Cerebellar cortex (tissue), 1 donor: ENCODE measurements around the gene ETNK2.
A peak's percentile ranks its signal among the peaks of the same experiment; 100 is the strongest.

Experiments used
- DNase-seq: peaks from one replicate; pipeline ENCODE4 v3.0.0-alpha.2; 2015; ENCODE audit warnings: low spot score

ETNK2 gene, protein sequence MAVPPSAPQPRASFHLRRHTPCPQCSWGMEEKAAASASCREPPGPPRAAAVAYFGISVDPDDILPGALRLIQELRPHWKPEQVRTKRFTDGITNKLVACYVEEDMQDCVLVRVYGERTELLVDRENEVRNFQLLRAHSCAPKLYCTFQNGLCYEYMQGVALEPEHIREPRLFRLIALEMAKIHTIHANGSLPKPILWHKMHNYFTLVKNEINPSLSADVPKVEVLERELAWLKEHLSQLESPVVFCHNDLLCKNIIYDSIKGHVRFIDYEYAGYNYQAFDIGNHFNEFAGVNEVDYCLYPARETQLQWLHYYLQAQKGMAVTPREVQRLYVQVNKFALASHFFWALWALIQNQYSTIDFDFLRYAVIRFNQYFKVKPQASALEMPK

DNA sequence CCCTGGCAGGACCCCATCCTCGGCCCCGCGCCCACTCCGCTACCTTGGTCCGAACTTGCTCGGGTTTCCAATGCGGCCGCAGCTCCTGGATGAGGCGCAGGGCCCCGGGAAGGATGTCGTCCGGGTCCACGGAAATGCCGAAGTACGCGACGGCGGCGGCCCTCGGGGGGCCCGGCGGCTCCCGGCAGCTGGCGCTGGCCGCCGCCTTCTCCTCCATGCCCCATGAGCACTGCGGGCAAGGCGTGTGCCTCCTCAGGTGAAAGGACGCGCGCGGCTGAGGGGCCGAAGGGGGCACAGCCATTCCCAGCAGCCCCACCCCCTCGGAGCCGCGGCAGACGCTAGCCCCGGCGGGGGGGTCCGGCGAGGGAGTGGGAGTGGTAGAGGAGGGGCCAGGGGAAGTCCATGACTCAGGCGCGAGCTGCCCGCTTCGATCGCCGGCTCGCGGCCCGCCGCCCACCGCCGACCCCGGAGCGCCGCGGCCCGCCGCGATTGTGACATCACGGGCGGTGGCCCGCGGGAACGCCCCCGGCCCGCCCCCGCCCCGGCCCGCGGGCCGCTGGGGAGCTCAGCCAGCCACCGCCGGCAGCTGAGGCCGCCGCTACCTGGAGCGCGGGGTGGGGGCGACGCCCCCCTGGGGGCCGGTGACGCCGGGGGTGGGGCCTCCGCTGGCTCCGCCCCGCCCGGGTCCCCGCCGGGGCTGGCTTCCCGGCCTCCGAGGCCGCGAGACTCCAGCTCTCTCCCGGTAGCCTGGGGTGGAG lies at the start of gene ETNK2:
TSS of gene ETNK2 (minus strand) at position 493 of the 758 bp plus-strand sequence. CDS start at position 301, 192 bp downstream.
- no peak for DNase-seq

DNA sequence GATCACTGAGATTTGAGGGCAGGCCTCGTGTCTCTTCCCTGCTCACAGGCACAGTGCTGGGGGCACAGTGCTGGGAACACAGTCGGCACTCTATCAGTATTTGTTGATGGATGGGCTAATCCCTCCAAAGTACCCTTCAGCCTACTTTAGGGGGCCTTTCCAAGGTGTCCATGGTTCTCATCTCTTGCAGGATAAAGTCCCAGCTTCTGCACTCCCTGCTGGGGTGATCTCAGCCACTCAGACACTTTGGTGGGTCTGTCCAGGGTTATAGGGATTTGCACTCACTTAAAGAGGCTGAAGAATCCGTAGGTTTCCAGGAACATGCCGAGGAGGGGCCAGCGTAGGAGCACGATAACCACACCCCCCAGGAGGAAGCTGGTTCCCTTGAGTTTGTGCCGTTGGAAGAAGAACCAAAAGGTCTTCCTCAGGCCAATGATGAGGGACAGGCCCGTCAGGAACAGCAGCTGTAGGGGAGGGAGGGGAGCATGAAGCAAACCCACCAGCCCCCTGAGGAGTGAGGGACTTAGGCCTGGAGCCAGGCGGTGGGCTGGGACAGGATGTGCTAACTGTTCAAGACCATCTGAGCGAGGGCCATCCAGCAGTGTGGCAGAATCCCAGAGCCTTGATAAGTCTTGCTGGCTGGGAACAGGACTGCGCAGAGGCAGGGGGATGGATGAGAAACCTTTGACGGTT lies 49.6 kb upstream of the ETNK2 start:
- no peak for DNase-seq

DNA sequence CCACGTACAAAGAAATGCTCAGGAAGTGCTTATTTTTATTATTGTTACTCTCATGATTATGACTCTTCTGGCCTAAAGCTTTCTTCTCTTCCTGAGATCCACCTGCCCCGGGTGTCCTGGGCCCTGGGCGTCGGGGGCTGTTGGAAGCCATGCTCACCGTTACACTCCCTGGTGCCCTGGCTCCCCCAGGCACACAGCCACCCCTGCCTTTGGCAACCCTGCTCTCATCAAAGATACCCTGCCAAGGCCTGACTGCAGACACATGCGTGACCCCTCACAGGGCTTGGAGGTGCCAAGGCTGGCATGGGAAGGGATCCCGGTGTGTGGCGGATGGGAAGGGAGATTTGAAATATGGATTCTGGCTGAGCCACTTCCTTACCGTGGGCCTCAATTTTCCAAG lies 47.7 kb upstream of the ETNK2 start:
- no peak for DNase-seq

DNA sequence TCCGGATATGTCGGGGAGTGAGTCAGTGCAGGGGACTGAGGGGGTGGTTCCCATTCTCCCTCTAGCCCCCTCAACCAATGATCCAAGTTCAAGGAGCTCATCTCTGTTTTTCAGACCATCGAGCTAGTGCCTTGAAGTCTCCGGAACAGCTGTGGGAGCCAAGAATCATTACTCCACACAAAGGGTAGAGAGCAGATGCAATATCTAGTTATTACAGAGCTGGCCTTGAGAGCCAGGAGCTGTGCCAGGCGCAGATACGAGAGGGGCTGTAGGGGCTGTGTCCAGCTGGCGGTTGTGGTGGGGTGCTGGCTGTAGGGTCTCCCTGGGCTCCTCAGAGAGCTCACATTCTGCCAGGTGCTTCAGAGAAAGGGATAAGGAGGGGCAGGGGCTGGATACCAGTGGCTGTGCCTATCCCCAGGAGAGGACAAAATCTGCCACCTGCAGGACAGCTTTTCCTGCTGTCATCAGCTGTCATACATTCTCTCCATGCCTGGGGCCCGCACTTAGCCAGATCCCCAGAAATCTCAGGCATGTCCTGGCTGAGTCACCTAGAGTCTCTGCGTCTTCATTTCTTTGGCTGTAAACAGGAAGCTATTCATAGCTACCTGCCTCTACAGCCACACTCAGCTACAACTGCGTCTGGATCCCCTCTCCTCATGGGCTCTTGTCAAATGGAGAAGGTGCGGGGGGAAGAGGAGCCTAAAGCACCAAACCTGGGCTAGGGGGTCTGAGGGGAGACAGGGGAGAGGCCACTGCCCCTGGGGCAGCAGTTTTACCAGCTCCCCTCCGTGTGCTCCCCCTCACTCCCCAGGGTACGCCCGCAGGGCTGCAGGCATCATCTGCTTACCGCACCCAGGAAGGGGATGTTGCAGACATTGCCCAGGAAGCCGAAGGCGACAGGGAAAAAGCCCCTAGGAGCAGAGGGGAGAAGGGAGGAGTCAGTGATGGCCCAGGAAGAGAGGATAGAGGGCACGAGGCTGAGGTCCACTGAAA lies 46.8 kb upstream of the ETNK2 start:
- DNase-seq = no peak

DNA sequence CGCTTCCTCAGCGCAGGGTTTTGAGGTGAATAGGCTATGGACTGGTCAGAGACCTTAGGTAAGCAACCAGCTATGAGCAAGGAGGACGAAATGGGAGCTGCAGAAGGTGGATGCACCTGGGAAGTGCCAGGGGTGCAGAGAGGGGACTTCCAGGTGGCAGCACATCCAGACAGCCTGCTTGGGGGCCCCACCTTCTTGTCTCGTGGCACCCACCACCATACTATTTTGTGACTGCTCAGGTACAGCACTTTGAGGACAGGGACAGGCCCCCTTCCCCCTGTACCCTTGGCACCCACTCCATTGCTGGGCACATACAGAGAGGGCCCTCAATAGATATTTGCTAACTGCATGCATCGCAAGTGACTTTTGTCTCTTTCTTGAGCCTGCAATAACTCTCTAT lies 45.2 kb upstream of the ETNK2 start:
- DNase-seq = no peak

- DNase-seq = no peak
These were observed 44.4 kb upstream of the ETNK2 start, which contains the start of gene KISS1 for GRCh38 chr1:204196068-204196795. TSS of gene KISS1 (minus strand) at chr1:204196491. CDS start at chr1:204192876, 3,615 bp downstream.

DNA sequence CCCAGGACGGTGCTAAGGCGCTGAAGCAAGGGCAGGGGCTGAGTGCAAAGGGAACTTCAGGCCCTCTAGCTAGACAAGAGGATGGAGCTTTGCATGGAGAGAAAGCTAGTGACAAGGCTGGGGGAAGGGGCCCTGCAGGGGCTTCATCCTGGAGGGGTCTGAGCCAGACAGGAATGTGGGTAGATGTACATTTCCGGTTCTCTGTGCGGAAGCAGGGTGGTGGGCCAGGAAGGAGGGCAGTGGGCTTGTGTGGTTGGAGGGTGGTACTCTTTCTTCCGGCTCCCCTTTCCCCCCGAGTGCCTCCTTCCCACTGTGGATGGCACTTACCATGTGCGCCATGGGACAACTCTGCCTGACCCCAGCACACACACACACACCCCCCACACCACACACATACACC lies 42.9 kb upstream of the ETNK2 start:
- DNase-seq = no peak

- DNase-seq = no peak
These were observed 42.2 kb upstream of the ETNK2 start for GRCh38 chr1:204194080-204194479.

DNA sequence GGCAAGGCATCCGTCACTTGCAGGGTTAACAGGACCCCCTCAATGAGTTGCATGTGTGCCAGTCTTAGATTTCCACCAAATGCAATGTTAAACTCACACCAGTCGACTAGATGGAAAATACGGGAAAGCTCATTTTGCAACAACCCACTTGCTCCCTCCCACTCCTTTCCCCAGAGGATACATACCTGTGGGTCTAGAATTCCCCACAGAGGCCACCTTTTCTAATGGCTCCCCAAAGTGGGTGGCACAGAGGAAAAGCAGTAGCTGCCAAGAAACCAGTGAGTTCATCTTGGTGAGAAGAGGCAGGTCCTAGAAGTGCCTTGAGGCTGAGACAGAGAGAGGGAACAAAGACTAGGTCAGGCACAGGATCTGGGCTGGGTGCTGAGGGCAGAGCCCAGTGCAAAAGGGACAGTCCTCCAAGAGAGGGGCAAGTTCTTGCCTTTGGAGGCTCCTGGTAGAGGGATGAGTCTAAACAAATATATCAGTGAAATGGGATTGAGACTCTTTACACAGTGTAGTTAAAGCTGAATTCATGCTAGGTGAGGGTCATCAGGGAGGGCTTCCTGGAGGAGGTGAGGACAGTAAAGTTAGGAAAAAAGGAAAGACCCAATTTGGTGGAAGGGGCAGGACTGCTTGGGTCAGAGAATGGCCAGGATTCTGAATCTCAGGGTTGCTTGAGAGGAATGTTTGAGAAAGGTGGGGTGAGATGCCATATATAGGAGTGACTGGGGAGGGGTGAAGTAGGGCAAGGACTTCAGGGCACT lies 40.9 kb upstream of the ETNK2 start:
- DNase-seq = no peak

DNA sequence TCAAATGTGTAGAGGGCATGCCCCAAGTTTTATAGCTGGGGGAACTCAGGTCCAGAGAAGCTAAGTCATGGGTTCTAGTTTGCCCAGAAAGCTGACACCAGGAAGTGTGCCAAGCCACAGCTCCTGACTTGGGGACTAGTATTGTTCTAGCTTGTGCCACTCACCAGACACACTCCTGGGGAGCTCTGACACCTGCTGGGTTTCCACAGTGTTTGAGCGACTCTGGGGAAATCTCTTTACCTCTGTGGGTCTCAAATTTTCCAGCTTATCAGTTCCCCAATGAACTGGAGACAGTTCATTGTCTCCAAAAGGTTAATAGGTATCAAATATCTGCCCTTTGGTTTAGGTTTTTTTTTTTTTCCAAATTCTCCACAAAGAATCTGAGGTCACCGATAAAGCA lies 40.2 kb upstream of the ETNK2 start:
- DNase-seq = no peak

DNA sequence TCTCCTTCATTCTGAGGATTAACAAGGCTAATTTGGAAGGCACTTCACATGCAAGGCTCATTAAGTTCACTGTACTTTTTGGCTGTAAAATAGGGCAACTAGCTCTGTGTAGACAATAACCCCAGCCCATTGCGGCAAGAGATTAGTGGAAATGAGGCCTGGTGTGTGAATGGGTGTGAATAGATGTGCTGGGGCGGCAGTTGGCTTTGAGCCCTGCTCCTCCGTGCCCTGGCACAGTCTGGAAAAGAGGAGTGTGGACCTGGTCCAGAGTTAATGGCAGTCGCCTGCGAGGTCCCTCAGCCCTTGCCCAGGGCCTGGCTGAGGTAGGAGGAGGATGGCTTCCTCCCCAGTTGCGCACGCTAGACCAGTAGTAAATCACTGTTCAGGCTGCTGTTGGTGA lies 39.6 kb upstream of the ETNK2 start:
- peak; percentile 21 for DNase-seq

DNA sequence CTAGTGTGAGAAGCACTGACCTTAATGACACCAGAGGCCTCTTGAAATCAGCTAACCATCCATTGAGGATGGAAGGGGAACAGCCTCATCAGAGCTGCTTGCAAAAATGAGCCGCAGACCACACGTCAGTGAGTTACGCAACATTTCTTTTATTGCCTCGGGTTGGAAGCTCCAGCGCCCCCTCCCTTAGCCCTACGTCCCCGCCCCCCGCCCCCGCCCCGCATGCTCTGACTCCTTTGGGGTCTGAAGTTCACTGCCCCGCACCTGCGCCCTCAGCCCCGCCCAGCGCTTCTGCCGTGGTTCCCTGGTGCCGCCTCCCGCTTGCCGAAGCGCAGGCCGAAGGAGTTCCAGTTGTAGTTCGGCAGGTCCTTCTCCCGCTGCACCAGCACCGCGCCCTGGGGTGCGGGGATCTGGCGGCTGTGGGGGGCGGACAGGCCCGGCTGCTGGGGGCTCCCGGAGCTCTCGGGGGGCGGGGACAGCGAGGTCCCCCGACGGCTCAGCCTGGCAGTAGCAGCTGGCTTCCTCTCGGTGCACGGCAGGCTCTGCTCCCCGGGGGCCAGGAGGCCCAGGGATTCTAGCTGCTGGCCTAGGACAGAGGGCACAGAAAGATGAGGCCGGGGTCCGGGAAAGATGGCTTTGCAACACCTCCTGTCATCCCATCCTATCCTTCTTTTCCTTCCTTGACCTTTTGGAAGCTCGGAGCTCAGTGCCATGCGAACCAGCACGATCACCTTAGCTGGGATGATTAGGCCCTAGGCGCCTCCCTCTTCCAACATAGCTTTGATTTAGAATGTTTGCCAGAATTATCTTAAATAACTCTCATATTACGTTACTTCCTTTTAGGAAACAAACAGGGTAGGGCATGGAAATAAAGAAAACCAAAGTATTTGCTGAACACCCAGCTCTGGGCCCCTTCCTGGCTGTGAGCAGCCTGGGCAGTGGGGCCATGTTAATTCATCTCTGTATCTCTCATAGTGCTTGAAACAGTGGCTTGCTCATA lies 38.7 kb upstream of the ETNK2 start:
- DNase-seq = no peak

DNA sequence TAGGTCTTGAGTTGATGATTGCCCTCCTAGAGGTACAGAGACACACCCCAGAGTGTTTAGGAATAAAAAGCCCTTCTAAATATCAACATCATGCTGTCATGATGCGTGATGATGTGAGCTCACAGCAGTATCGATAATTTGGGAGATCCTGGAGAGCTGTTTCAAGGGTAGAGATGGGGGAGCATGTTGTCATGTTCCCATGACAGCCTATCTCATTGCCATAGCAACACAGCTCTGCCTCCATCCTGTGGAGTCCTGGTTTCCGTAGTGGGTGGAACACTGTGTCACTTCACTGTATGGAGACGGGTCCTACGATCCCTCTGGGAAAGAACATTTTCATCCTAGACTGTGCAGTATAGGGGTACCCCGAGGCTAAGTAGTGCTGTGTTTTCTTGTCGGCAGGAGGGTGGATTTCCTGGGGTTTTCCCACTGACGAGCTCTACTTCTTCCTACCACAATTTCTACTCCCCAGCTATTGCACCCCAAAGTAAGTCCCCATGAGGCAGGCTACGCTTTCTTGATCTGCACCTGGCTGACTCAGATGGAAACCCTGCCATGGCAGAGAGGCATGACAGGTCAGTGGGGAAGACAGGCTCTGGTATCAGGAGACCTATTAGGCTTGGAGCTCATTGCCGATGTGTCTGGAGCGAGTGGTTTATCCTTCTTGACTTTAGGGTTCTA lies 37.3 kb upstream of the ETNK2 start:
- no peak for DNase-seq

DNA sequence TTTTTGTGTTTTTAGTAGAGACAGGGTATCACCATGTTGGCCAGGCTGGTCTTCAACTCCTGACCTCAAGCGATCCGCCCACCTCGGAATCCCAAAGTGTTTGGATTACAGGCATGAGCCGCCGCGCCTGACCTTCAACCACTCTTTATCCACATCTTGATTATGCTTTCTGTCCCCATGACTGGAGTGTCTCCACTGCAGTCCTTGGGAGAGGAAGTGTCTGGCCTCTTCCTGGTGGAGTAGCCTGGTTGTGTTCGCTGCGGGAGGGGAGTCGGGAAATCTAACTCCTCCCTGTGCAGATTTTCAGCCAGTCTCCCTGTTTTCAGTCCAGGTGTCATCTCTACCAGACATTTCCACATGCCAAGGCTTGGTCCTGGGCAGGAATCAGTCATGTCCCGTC lies 34.8 kb upstream of the ETNK2 start:
- DNase-seq = no peak

DNA sequence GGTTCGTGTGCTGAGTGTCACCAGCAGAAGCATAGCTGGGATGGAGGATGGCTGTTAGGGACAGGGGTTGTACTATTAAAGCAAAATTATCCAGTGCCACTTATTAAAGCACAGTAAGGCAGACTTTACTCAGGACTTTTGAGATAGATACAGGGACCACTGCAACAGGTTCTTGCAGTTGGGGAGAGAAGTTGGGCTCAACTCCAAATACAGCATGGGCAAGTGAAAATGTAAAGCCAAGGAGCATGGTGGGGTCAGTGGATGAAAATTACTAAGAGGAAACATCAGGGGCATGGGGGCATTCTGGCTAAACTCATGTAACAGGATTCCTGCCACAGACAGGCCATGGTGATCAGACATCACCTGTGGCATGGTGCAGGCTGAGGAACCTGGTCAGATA lies 29.3 kb upstream of the ETNK2 start:
- DNase-seq = no peak

DNA sequence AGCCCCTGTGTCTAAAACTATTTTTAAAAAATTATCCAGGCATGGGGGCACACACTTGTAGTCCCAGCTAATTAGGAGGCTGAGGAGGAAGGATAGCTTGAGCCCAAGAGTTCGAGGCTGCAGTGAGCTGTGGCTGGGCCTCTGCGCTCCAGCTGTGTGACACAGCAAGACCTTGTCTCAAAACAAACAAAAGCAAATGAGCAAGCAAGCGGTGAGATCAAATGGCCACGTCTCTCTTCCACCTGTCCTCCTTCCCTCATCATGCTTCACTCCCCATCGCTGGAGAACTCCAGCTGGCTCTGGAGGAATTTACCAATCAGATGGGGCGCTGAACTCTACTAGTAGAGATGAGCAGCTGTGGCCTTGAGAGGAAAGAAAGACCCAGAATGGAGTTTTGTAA lies 28.3 kb upstream of the ETNK2 start:
- no peak for DNase-seq

DNA sequence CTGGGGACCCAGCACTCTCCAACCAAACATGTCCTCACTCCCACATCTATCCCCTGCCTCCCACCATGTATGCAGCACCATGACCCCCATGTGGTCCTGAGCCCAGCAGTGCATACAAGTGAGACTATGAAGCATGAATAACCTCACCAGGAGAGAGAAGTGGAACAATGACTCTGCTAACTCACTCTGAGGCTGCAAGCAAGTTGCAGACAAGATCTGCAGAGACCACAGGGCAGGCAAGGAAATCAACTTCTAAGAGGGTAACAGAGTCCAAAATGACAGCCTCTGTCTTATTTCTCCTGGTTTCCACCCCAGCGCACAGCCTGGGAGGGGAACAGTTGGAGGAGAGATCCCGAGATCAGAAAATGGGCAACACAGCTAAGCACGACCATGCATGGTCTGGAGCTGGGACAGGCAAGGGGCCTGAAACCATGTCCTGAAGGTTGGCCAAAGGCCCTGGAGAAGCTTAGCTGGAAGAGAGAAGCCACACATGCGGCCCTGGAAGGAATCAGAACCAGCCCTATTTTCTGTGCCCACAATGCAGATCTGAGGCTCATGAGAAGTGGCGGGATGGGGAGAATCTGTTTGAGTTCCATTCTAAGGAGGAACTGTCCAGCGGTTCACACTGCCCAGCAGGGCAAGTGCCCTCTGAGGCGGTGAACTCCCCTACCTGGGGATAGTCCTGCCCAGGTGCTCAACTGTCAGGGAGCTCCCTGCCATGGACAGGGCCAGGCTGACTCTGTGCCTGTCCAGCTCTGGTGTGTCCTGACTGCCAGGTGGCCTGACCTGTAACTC lies 26.8 kb upstream of the ETNK2 start:
- no peak for DNase-seq
